NCI-H2107 (cell line): ENCODE measurements around the gene SHBG.
"Not testable (repeated sequence)": the region's sequence is repeated elsewhere in the genome, so short reads cannot be mapped to it uniquely, and the experiment has no call there.

Experiments
- DNase-seq: peaks from one replicate; lab custom pipeline; 2025; lab: John Stamatoyannopoulos, UW

Gene SHBG

GRCh38 chr17:7629939-7630571, at the start of gene SHBG:
SHBG (plus strand) TSS chr17:7630135; CDS start chr17:7630173, 38 bp downstream.
- DNase-seq = no peak

- DNase-seq = no peak
Observed at GRCh38 chr17:7580604-7581575, 49.0 kb upstream of the SHBG start.

- no peak for DNase-seq
Observed at GRCh38 chr17:7582396-7583252, 47.3 kb upstream of the SHBG start.

- peak; percentile 82 for DNase-seq
Observed at GRCh38 chr17:7583253-7584109, 46.5 kb upstream of the SHBG start, which contains the start of gene MPDU1. MPDU1 (plus strand) TSS chr17:7583852; CDS start chr17:7583863, 11 bp downstream.

- no peak for DNase-seq
Observed at GRCh38 chr17:7586673-7587419, 43.1 kb upstream of the SHBG start.

GRCh38 chr17:7587420-7588151, 42.3 kb upstream of the SHBG start:
- DNase-seq = no peak

- DNase-seq = no peak
Observed at GRCh38 chr17:7588553-7589203, 41.3 kb upstream of the SHBG start.

- DNase-seq = no peak
Observed at GRCh38 chr17:7589204-7589868, 40.6 kb upstream of the SHBG start.

- DNase-seq = no peak
Observed at GRCh38 chr17:7589891-7590691, 39.8 kb upstream of the SHBG start, which contains the start of gene SOX15. SOX15 (minus strand) TSS chr17:7590094; CDS start chr17:7589676, 418 bp downstream.

- no peak for DNase-seq
Observed at GRCh38 chr17:7590743-7591142, 39.2 kb upstream of the SHBG start.

GRCh38 chr17:7591596-7591995, 38.3 kb upstream of the SHBG start:
- DNase-seq = no peak

- DNase-seq = no peak
Observed at GRCh38 chr17:7592422-7593021, 37.4 kb upstream of the SHBG start.

- DNase-seq = no peak
Observed at GRCh38 chr17:7593296-7593695, 36.6 kb upstream of the SHBG start.

GRCh38 chr17:7597561-7597960, 32.4 kb upstream of the SHBG start:
- DNase-seq = not testable (repeated sequence)

- no peak for DNase-seq
Observed at GRCh38 chr17:7606280-7606679, 23.7 kb upstream of the SHBG start.

GRCh38 chr17:7610641-7611040, 19.3 kb upstream of the SHBG start:
- DNase-seq = no peak

GRCh38 chr17:7611635-7612293, 18.2 kb upstream of the SHBG start:
- no peak for DNase-seq
